ENCODE data around the gene ZBED5. TPM values are rescaled to one million over a fixed set of nuclear protein-coding genes. Genes with fewer than 3 reads are reported as not detected.
"Not testable (repeated sequence)": the region's sequence is repeated elsewhere in the genome, so short reads cannot be mapped to it uniquely, and the experiment has no call there.

The ZBED5 gene
- total RNA-seq, 2 donors from 2014 or later, result 39.2 to 40.5 TPM

GRCh38 chr11:10885703-10886363 lies 28.0 kb upstream of the ZBED5 start:
- intact Hi-C loops (cut with DNase I), result no loop called here
- DNase-seq (ENCODE audit: low spot score), result no peak

GRCh38 chr11:10884292-10884691 lies 26.4 kb upstream of the ZBED5 start:
- DNase-seq (ENCODE audit: low spot score); intact Hi-C loops (cut with DNase I): not testable (repeated sequence)

- intact Hi-C loops (cut with DNase I), result no loop called here
- DNase-seq (ENCODE audit: low spot score), result no peak
These were observed 24.0 kb upstream of the ZBED5 start for GRCh38 chr11:10881892-10882291.

- no peak for DNase-seq (ENCODE audit: low spot score)
- intact Hi-C loops (cut with DNase I), result no loop called here
These were observed 20.8 kb upstream of the ZBED5 start for GRCh38 chr11:10878408-10879214.

- intact Hi-C loops (cut with DNase I), result no loop called here
- DNase-seq (ENCODE audit: low spot score), result no peak
These were observed 18.3 kb upstream of the ZBED5 start for GRCh38 chr11:10876158-10876557.

- intact Hi-C loops (cut with DNase I), result no loop called here
- DNase-seq (ENCODE audit: low spot score), result no peak
These were observed 17.7 kb upstream of the ZBED5 start for GRCh38 chr11:10875430-10876021.

- DNase-seq (ENCODE audit: low spot score), result no peak
- intact Hi-C loops (cut with DNase I), result no loop called here
These were observed 14.2 kb upstream of the ZBED5 start for GRCh38 chr11:10872097-10872496.

- DNase-seq (ENCODE audit: low spot score), result no peak
- intact Hi-C loops (cut with DNase I), result loop anchor here (10.0 kb wide), 1 partner anchor 56 kb away; no protein-coding TSS in a partner anchor
These were observed 10.5 kb upstream of the ZBED5 start for GRCh38 chr11:10868352-10868751.

GRCh38 chr11:10866893-10867331 lies 9.1 kb upstream of the ZBED5 start:
- no peak for DNase-seq (ENCODE audit: low spot score)
- intact Hi-C loops (cut with DNase I), result loop anchor here (10.0 kb wide), 1 partner anchor 58 kb away; no protein-coding TSS in a partner anchor

GRCh38 chr11:10865837-10866270 lies 8.0 kb upstream of the ZBED5 start:
- intact Hi-C loops (cut with DNase I), result loop anchor here (10.0 kb wide), 1 partner anchor 59 kb away; no protein-coding TSS in a partner anchor
- no peak for DNase-seq (ENCODE audit: low spot score)

GRCh38 chr11:10864688-10865087 lies 6.8 kb upstream of the ZBED5 start:
- intact Hi-C loops (cut with DNase I), result loop anchor here (10.0 kb wide), 1 partner anchor 60 kb away; no protein-coding TSS in a partner anchor
- no peak for DNase-seq (ENCODE audit: low spot score)

- intact Hi-C loops (cut with DNase I), result loop anchor here (10.0 kb wide), 1 partner anchor 62 kb away; no protein-coding TSS in a partner anchor
These were observed 4.6 kb upstream of the ZBED5 start for GRCh38 chr11:10862446-10862845.

GRCh38 chr11:10861799-10862198 lies 3.9 kb upstream of the ZBED5 start:
- intact Hi-C loops (cut with DNase I), result loop anchor here (10.0 kb wide), 1 partner anchor 63 kb away; no protein-coding TSS in a partner anchor
- no peak for DNase-seq (ENCODE audit: low spot score)

More at GRCh38 chr11:10862446-10862845, 4.6 kb upstream of the ZBED5 start:
- DNase-seq (ENCODE audit: low spot score), result no peak

GRCh38 chr11:10861047-10861446 lies 3.2 kb upstream of the ZBED5 start:
- no peak for DNase-seq (ENCODE audit: low spot score)
- intact Hi-C loops (cut with DNase I), result loop anchor here (10.0 kb wide), 1 partner anchor 64 kb away; no protein-coding TSS in a partner anchor

GRCh38 chr11:10858439-10859325 lies 829 bp upstream of the ZBED5 start:
- no peak for DNase-seq (ENCODE audit: low spot score)
- intact Hi-C loops (cut with DNase I), result loop anchor here in 1 of 2 donors (5.0 kb wide), 2 partner anchors 44 to 51 kb away; partner anchors contain the start of gene EIF4G2

GRCh38 chr11:10857459-10857708 lies 469 bp downstream of the ZBED5 start:
- DNase-seq (ENCODE audit: low spot score), result no peak
- intact Hi-C loops (cut with DNase I), result loop anchor here in 1 of 2 donors (5.0 kb wide), 2 partner anchors 45 to 50 kb away; partner anchors contain the start of gene EIF4G2

GRCh38 chr11:10856689-10857458 lies 979 bp downstream of the ZBED5 start:
- DNase-seq (ENCODE audit: low spot score), result no peak
- intact Hi-C loops (cut with DNase I), result loop anchor here in 1 of 2 donors (5.0 kb wide), 2 partner anchors 45 to 50 kb away; partner anchors contain the start of gene EIF4G2

GRCh38 chr11:10855295-10855694 lies 2.6 kb downstream of the ZBED5 start:
- intact Hi-C loops (cut with DNase I), result loop anchor here in 1 of 2 donors (5.0 kb wide), 2 partner anchors 47 to 48 kb away; partner anchors contain the start of gene EIF4G2
- DNase-seq (ENCODE audit: low spot score), result no peak
